PFSK-1 (cell line): ENCODE results near the gene PSMA5.

Experiments used
- POLR2AphosphoS5 ChIP-seq: IDR thresholded peaks from 2 replicates; pipeline ENCODE4 v1.6.1; 2012; ENCODE audit warnings: low read depth, mild to moderate bottlenecking, control low read depth, low read length, moderate library complexity
- TAF1 ChIP-seq: IDR thresholded peaks from 2 replicates; pipeline ENCODE4 v1.6.1; 2012; ENCODE audit warnings: low read length, control low read depth, borderline replicate concordance; ENCODE audit not compliant: insufficient read depth

DNA sequence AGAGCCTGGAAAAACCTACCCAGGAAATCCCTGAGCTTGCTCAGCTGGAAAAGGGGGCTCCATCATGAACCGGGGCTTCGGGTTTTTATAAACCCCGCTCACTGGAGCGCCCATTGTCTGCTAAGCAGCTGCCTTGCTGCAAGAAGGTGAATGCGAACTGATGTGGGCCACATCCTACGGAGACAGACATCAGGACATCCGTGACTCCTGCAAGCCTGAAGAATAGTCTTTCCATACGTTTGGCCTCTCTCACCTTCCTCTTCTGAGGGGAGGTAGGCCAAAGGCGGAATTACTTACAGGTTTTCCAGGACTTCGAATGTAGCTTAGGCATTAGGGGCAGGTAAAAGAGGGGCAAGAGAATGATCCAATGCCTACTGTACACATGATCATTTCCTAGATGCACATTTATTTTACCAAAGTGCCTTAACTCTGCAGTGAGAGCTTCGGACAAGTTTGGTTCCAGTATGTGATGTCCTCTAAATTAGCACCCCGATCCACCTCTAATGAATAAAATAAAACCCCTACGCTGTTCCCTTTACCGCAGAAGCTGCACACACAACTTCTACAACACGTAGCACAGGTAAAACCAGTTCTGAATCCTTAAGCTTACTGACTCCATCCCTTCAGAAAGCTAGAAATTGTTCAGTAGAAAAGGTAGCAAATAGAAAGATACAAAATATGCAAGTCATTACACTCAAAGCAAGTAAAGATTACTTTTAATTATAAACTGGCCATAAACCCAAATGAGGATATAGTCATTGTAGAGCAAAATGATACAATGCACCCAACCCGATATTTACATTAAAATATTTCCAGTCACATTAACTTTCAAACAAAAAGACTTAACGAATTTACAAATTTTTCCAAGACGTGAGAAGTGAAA lies 27.7 kb downstream of the PSMA5 start:
- no peak for TF ChIP-seq POLR2AphosphoS5
- TF ChIP-seq TAF1: no peak
